ENCODE results near the gene TEX2.

Gene TEX2

GRCh38 chr17:64152428-64153125, 110.5 kb downstream of the TEX2 start:
- Histone ChIP-seq H3K9ac (ENCODE audit: low read length) (no peak overlapping the region), H3K27me3 (ENCODE audit: low read length) (no peaks in the 10 kb centered on the region), H3K4me2 (ENCODE audit: low read depth, low read length, poor library complexity, severe bottlenecking) (no peak overlapping the region), H3K9me3 (ENCODE audit: insufficient read depth, low read length) (no peaks in the 10 kb centered on the region), H3K27ac (ENCODE audit: low read depth, low read length) (no peak overlapping the region), H4K20me1 (ENCODE audit: low read depth, low read length) (no peaks in the 10 kb centered on the region), H3K9me2 (replicated peaks; ENCODE audit: insufficient read depth, low read length) (no peaks in the 10 kb centered on the region), H3K4me3 (ENCODE audit: insufficient read depth, low read length, poor library complexity, severe bottlenecking) (no peak overlapping the region), H3F3A (ENCODE audit: insufficient read depth) (peaks cover 24% of the 10 kb centered on the region), H3K79me2 (ENCODE audit: insufficient read depth, low read length) (no peaks in the 10 kb centered on the region), H3K36me3 (ENCODE audit: low read length) (no peaks in the 10 kb centered on the region), H2AFZ (ENCODE audit: low read depth, low read length, severe bottlenecking) (no peak overlapping the region)
- TF ChIP-seq EZH2phosphoT487 (conservative IDR thresholded peaks at IDR 0.05; ENCODE audit: low read length) (no peak), CTCF (IDR thresholded peaks at IDR 0.05; ENCODE audit: insufficient read depth, low read length, poor library complexity, severe bottlenecking) (no peak)

- no peak overlapping the region for H3K9ac ChIP-seq (ENCODE audit: low read length)
- peaks cover 40% of the 10 kb centered on the region for H3F3A ChIP-seq (ENCODE audit: insufficient read depth)
- no peak overlapping the region for H3K4me3 ChIP-seq (ENCODE audit: insufficient read depth, low read length, poor library complexity, severe bottlenecking)
- no peaks in the 10 kb centered on the region for H4K20me1 ChIP-seq (ENCODE audit: low read depth, low read length)
- no peaks in the 10 kb centered on the region for H3K9me2 ChIP-seq (replicated peaks; ENCODE audit: insufficient read depth, low read length)
- H3K36me3 ChIP-seq (ENCODE audit: low read length), result peaks cover 10% of the 10 kb centered on the region; the same call in 1 of the 2 replicates
- no peak overlapping the region for H3K27ac ChIP-seq (ENCODE audit: low read depth, low read length)
- H2AFZ ChIP-seq (ENCODE audit: low read depth, low read length, severe bottlenecking), result no peak overlapping the region
- no peak for TF ChIP-seq EZH2phosphoT487 (conservative IDR thresholded peaks at IDR 0.05; ENCODE audit: low read length)
- TF ChIP-seq CTCF (IDR thresholded peaks at IDR 0.05; ENCODE audit: insufficient read depth, low read length, poor library complexity, severe bottlenecking), result no peak
- no peak overlapping the region for H3K4me2 ChIP-seq (ENCODE audit: low read depth, low read length, poor library complexity, severe bottlenecking)
- peaks cover 11% of the 10 kb centered on the region; the same call in 1 of the 2 replicates for H3K79me2 ChIP-seq (ENCODE audit: insufficient read depth, low read length)
- H3K9me3 ChIP-seq (ENCODE audit: insufficient read depth, low read length), result no peaks in the 10 kb centered on the region
- no peaks in the 10 kb centered on the region for H3K27me3 ChIP-seq (ENCODE audit: low read length)
Observed at GRCh38 chr17:64151016-64151368, 112.1 kb downstream of the TEX2 start.

- no peak overlapping the region for H2AFZ ChIP-seq (ENCODE audit: low read depth, low read length, severe bottlenecking)
- H3K36me3 ChIP-seq (ENCODE audit: low read length), result peaks cover 10% of the 10 kb centered on the region; the same call in 1 of the 2 replicates
- H3K9ac ChIP-seq (ENCODE audit: low read length), result no peak overlapping the region
- no peaks in the 10 kb centered on the region for H3K9me3 ChIP-seq (ENCODE audit: insufficient read depth, low read length)
- peaks cover 13% of the 10 kb centered on the region; the same call in 1 of the 2 replicates for H3K79me2 ChIP-seq (ENCODE audit: insufficient read depth, low read length)
- no peak for TF ChIP-seq CTCF (IDR thresholded peaks at IDR 0.05; ENCODE audit: insufficient read depth, low read length, poor library complexity, severe bottlenecking)
- TF ChIP-seq EZH2phosphoT487 (conservative IDR thresholded peaks at IDR 0.05; ENCODE audit: low read length), result no peak
- H3K27me3 ChIP-seq (ENCODE audit: low read length), result no peaks in the 10 kb centered on the region
- no peaks in the 10 kb centered on the region for H4K20me1 ChIP-seq (ENCODE audit: low read depth, low read length)
- peaks cover 42% of the 10 kb centered on the region for H3F3A ChIP-seq (ENCODE audit: insufficient read depth)
- H3K4me2 ChIP-seq (ENCODE audit: low read depth, low read length, poor library complexity, severe bottlenecking), result no peak overlapping the region
- H3K4me3 ChIP-seq (ENCODE audit: insufficient read depth, low read length, poor library complexity, severe bottlenecking), result no peak overlapping the region
- H3K9me2 ChIP-seq (replicated peaks; ENCODE audit: insufficient read depth, low read length), result no peaks in the 10 kb centered on the region
- H3K27ac ChIP-seq (ENCODE audit: low read depth, low read length), result no peak overlapping the region
Observed at GRCh38 chr17:64150237-64151015, 112.6 kb downstream of the TEX2 start.

Data from SU-DHL-6 (cell line).